Subcutaneous abdominal adipose tissue (tissue), 5 donors: ENCODE measurements around the gene CEP112.
"Not testable (repeated sequence)": the region's sequence is repeated elsewhere in the genome, so short reads cannot be mapped to it uniquely, and the experiment has no call there.

ENCODE experiments used
- H3K27ac ChIP-seq: one replicate; pipeline ENCODE4 v1.7.0; 2013; ENCODE audit warnings: low read depth, mild to moderate bottlenecking, inconsistent platforms, low read length, moderate library complexity
- H3K27me3 ChIP-seq, 5 donors: one replicate each; pipeline ENCODE4 v1.7.0; 2013; ENCODE audit warnings: low read length in 5 of 5, inconsistent platforms in 1 of 5; ENCODE audit not compliant: control insufficient read depth in 5 of 5, insufficient read depth in 4 of 5
- H3K36me3 ChIP-seq, 5 donors: one replicate each; pipeline ENCODE4 v1.7.0; 2013; ENCODE audit warnings: low read length in 5 of 5; ENCODE audit not compliant: control insufficient read depth in 5 of 5, insufficient read depth in 5 of 5
- H3K4me1 ChIP-seq, 5 donors: one replicate each; pipeline ENCODE4 v1.7.0; 2013; ENCODE audit warnings: low read length in 5 of 5, mild to moderate bottlenecking in 3 of 5, moderate library complexity in 1 of 5; ENCODE audit not compliant: control insufficient read depth in 5 of 5, insufficient read depth in 5 of 5
- H3K4me3 ChIP-seq, 5 donors: one replicate each; pipeline ENCODE4 v1.7.0; 2013; ENCODE audit warnings: low read length in 5 of 5, low read depth in 1 of 5
- H3K9ac ChIP-seq, 5 donors: one replicate each; pipeline ENCODE4 v1.7.0; 2013; ENCODE audit warnings: low read length in 5 of 5, mild to moderate bottlenecking in 4 of 5, moderate library complexity in 3 of 5
- H3K9me3 ChIP-seq, 5 donors: one replicate each; pipeline ENCODE4 v1.7.0; 2013; ENCODE audit warnings: low read length in 5 of 5; ENCODE audit not compliant: control insufficient read depth in 5 of 5
- donor health status: healthy.
- donor health status: healthy.
- donor health status: healthy.
- donor health status: healthy.
- donor health status: healthy.

The CEP112 gene

GRCh38 chr17:65785109-65785508 is 406.8 kb downstream of the CEP112 start:
- H3K36me3 ChIP-seq: no peaks in the 10 kb centered on the region
- peaks cover 4 to 22% (median 12%) of the 10 kb centered on the region in 5 donors for H3K4me1 ChIP-seq
- no peaks in the 10 kb centered on the region for H3K27me3 ChIP-seq
- no peak overlapping the region for H3K9ac ChIP-seq
- peak overlapping the region; percentile 43 for H3K27ac ChIP-seq
- peak overlapping the region in 1 of 5 donors; percentile 4 for H3K4me3 ChIP-seq
- peaks cover 0 to 3% (median 0%) of the 10 kb centered on the region in 5 donors for H3K9me3 ChIP-seq

GRCh38 chr17:65783845-65784334 is 408.0 kb downstream of the CEP112 start:
- Histone ChIP-seq H3K4me3 (no peak overlapping the region), H3K36me3 (no peaks in the 10 kb centered on the region), H3K27ac (peak overlapping the region; percentile 43), H3K27me3 (no peaks in the 10 kb centered on the region), H3K9me3 (peaks cover 0 to 3% (median 0%) of the 10 kb centered on the region in 5 donors), H3K9ac (no peak overlapping the region), H3K4me1 (peaks cover 4 to 22% (median 12%) of the 10 kb centered on the region in 5 donors)

- not testable (repeated sequence) for H3K36me3 ChIP-seq
- peaks cover 4 to 22% (median 12%) of the 10 kb centered on the region in 5 donors for H3K4me1 ChIP-seq
These were observed 409.7 kb downstream of the CEP112 start for GRCh38 chr17:65782104-65782706.

GRCh38 chr17:65780111-65780510 is 411.8 kb downstream of the CEP112 start:
- Histone ChIP-seq H3K36me3 (no peaks in the 10 kb centered on the region), H3K4me3 (no peak overlapping the region), H3K27ac (no peak overlapping the region), H3K9ac (no peak overlapping the region), H3K9me3 (peaks cover 0 to 3% (median 0%) of the 10 kb centered on the region in 5 donors), H3K4me1 (peaks cover 4 to 16% (median 11%) of the 10 kb centered on the region in 5 donors), H3K27me3 (no peaks in the 10 kb centered on the region)

More at GRCh38 chr17:65782104-65782706, 409.7 kb downstream of the CEP112 start:
- H3K9me3 ChIP-seq, H3K4me3 ChIP-seq, H3K27me3 ChIP-seq, H3K27ac ChIP-seq, H3K9ac ChIP-seq: not testable (repeated sequence)

- Histone ChIP-seq H3K27ac (no peak overlapping the region), H3K36me3 (no peaks in the 10 kb centered on the region), H3K4me1 (peaks cover 0 to 6% (median 0%) of the 10 kb centered on the region in 5 donors)
These were observed 415.0 kb downstream of the CEP112 start for GRCh38 chr17:65776890-65777289.

GRCh38 chr17:65774787-65775186 is 417.1 kb downstream of the CEP112 start:
- H3K27ac ChIP-seq: no peak overlapping the region
- no peaks in the 10 kb centered on the region for H3K9me3 ChIP-seq
- no peaks in the 10 kb centered on the region for H3K27me3 ChIP-seq
- H3K9ac ChIP-seq: no peak overlapping the region
- H3K4me1 ChIP-seq: peaks cover 0 to 6% (median 0%) of the 10 kb centered on the region in 5 donors
- H3K36me3 ChIP-seq: no peaks in the 10 kb centered on the region
- no peak overlapping the region for H3K4me3 ChIP-seq

More at GRCh38 chr17:65776890-65777289, 415.0 kb downstream of the CEP112 start:
- H3K27me3 ChIP-seq: no peaks in the 10 kb centered on the region
- H3K9me3 ChIP-seq: no peaks in the 10 kb centered on the region
- H3K9ac ChIP-seq: no peak overlapping the region
- no peak overlapping the region for H3K4me3 ChIP-seq

GRCh38 chr17:65772989-65773388 is 418.9 kb downstream of the CEP112 start:
- Histone ChIP-seq H3K9me3 (no peaks in the 10 kb centered on the region), H3K27ac (no peak overlapping the region), H3K9ac (no peak overlapping the region), H3K4me3 (no peak overlapping the region), H3K27me3 (no peaks in the 10 kb centered on the region), H3K4me1 (peaks cover 0 to 6% (median 0%) of the 10 kb centered on the region in 5 donors), H3K36me3 (no peaks in the 10 kb centered on the region)

- no peaks in the 10 kb centered on the region for H3K36me3 ChIP-seq
- no peak overlapping the region for H3K4me3 ChIP-seq
- no peak overlapping the region for H3K27ac ChIP-seq
- peaks cover 0 to 6% (median 0%) of the 10 kb centered on the region in 5 donors for H3K4me1 ChIP-seq
- no peak overlapping the region for H3K9ac ChIP-seq
- no peaks in the 10 kb centered on the region for H3K27me3 ChIP-seq
- no peaks in the 10 kb centered on the region for H3K9me3 ChIP-seq
These were observed 420.2 kb downstream of the CEP112 start for GRCh38 chr17:65771704-65772103.

- H3K9ac ChIP-seq: no peak overlapping the region
- H3K27me3 ChIP-seq: no peaks in the 10 kb centered on the region
- H3K4me3 ChIP-seq: no peak overlapping the region
- no peaks in the 10 kb centered on the region for H3K9me3 ChIP-seq
- no peak overlapping the region for H3K27ac ChIP-seq
- H3K4me1 ChIP-seq: no peaks in the 10 kb centered on the region
- no peaks in the 10 kb centered on the region for H3K36me3 ChIP-seq
These were observed 428.1 kb downstream of the CEP112 start for GRCh38 chr17:65763786-65764185.

- Histone ChIP-seq H3K9me3 (no peaks in the 10 kb centered on the region), H3K27me3 (no peaks in the 10 kb centered on the region), H3K9ac (no peak overlapping the region), H3K4me1 (no peaks in the 10 kb centered on the region), H3K27ac (no peak overlapping the region), H3K36me3 (no peaks in the 10 kb centered on the region), H3K4me3 (no peak overlapping the region)
These were observed 429.0 kb downstream of the CEP112 start for GRCh38 chr17:65762973-65763372.
